Stimulated activated CD8-positive, alpha-beta memory T cell treated with anti-CD3 and anti-CD28 coated beads, Interleukin-2, amount 100 ng/mL, for 48 hours (primary cell): ENCODE results near the gene CPNE2.

Experiments
- DNase-seq, 2 donors: peaks; one replicate each; pipeline ENCODE4 v3.0.0-alpha.2; 2020; ENCODE audit warnings: low read depth in 2 of 2

Gene CPNE2

GRCh38 chr16:57192720-57193486 is 100.5 kb downstream of the CPNE2 start:
- no peak for DNase-seq

- DNase-seq = no peak
Observed at GRCh38 chr16:57194512-57194911, 102.1 kb downstream of the CPNE2 start.

GRCh38 chr16:57196286-57196685 is 103.9 kb downstream of the CPNE2 start:
- DNase-seq = no peak

- DNase-seq = no peak
Observed at GRCh38 chr16:57196753-57197152, 104.4 kb downstream of the CPNE2 start.
